ENCODE results near the gene MAP1B. TPM values are rescaled to one million over a fixed set of nuclear protein-coding genes. Genes with fewer than 3 reads are reported as not detected.

The MAP1B gene
- total RNA-seq, 1 donor from 2014 or later = 0.36 TPM

DNA sequence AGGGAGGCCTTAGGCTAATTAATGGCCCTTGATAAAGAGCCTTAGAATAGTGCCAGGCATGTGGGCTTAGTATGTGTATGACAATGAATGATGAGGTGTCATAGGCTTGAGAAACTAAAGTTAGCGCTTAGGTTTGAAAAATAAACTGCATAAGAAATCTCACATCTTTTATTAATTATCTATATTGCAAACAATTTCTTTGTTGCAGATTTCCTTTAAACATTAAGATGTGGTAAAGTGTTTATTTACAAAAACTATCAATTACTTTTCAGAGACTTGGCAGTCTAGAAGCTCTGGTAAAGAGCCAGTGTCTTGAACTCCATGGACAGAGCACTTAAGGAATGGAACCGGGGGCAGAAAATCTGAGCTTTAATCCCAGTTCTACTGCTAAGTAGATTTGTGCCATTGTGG lies 23.1 kb downstream of the MAP1B start:
- intact Hi-C loops (cut with micrococcal nuclease) = no loop called here

GRCh38 chr5:72133212-72133990 lies 26.1 kb downstream of the MAP1B start:
- intact Hi-C loops (cut with micrococcal nuclease) = no loop called here

GRCh38 chr5:72134226-72134899 lies 27.1 kb downstream of the MAP1B start:
- intact Hi-C loops (cut with micrococcal nuclease) = no loop called here

- intact Hi-C loops (cut with micrococcal nuclease) = loop anchor here (5.0 kb wide), 1 partner anchor 184 kb away; the partner anchor contains the start of genes MRPS27 and PTCD2
These were observed 30.6 kb downstream of the MAP1B start for GRCh38 chr5:72137826-72138409.

- intact Hi-C loops (cut with micrococcal nuclease) = loop anchor here (1.0 to 5.0 kb wide), 4 partner anchors 93 to 183 kb away; partner anchors contain the start of genes MRPS27 and PTCD2
These were observed 31.8 kb downstream of the MAP1B start for GRCh38 chr5:72138943-72139521.

GRCh38 chr5:72140711-72141110 lies 33.4 kb downstream of the MAP1B start:
- intact Hi-C loops (cut with micrococcal nuclease) = no loop called here

GRCh38 chr5:72141440-72142355 lies 34.4 kb downstream of the MAP1B start:
- intact Hi-C loops (cut with micrococcal nuclease) = no loop called here

DNA sequence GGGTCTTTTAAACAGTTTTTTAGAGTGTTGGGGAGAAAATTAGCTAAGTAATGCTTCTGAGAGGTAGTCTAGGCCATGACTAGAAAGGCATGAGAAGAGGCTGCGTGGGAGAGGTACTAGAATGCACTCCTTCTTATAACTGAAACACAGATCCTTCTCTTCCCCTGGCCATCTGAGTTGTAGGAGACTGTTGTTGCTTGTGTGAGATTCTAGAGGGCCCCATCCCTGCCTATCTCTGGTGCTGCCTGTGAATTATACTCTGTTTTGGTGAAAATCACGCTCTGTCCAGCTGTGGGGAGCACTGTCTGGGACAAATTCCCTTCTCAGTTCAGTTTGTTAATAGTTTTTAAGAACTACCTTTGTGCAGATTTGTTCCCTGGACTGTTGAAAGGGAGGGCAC lies 37.5 kb downstream of the MAP1B start:
- intact Hi-C loops (cut with micrococcal nuclease) = no loop called here

DNA sequence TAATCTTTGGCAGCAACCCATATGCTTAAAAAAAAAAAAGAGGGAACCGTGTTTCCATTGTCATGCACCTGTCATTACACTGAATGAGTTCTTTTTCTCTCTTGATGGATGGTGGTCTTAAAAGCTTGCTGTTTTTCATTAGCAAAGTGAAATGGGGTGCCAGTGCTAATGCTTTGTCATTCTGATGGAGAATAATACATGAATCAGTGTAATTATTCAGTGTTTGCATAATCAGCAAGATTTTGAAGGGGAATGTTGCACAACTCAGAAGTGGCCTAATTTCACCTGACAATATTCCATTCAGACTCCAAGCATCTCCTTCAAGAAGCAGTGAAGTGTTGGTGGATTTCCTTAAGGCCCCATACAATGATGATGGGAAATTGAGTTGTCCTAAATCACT lies 38.1 kb downstream of the MAP1B start:
- intact Hi-C loops (cut with micrococcal nuclease) = no loop called here

DNA sequence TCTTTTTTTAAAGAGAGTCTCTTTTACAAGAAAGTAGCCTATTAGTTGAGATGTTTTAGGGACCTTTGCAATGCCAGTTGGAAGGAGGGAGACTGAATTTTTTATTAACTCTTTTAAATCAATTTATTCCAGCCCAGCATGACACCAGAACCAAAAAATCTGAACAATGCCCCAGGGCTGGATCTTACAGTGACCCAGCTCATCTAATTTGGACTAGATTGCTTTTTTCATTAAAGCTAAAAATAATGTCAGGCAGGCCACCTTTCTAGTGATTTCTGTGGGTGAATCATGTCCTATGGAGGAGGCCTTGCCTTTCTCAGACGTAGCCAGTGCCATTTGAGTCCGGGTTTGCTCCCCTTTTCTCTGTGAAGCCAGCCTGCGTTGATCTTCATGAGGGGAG lies 38.8 kb downstream of the MAP1B start:
- intact Hi-C loops (cut with micrococcal nuclease) = no loop called here

DNA sequence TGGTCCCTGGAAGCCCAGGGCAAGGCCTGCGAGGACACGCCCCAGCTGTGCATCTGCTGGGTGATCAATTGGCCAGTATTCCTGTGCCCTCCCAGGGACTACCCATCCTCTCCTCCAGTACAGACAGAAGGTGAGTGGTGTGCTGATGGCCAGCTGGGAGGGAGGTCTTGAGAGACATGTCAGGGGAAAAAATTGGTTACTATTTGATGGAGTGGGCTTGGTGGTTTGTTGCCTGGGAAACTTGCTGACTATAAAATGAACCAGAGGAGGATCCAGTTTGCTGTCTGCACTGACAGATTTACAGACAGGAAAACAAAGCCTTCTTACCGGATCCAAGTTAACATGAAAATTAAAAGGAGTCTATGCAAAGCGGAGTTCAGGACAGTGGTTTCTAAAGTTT lies 40.3 kb downstream of the MAP1B start:
- intact Hi-C loops (cut with micrococcal nuclease) = no loop called here

- intact Hi-C loops (cut with micrococcal nuclease) = no loop called here
These were observed 42.5 kb downstream of the MAP1B start for GRCh38 chr5:72149742-72150141.

DNA sequence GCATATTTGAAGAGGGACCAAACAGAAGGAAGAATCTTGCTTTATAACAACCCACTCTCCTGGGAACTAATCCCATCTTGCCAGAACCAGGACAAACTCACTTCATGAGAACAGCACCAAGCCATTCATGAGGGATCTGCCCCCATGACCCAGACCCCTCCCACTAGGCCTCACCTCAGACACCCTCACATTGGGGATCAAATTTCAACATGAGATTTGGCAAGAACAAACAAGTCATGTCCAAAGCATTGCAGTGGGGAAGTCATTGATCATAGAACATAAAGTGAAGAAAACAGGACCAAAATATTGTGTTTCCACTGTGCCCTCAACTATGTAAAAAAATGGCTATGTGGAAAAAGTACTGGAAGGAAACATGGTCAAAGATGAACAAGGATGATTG lies 43.9 kb downstream of the MAP1B start:
- intact Hi-C loops (cut with micrococcal nuclease) = no loop called here

DNA sequence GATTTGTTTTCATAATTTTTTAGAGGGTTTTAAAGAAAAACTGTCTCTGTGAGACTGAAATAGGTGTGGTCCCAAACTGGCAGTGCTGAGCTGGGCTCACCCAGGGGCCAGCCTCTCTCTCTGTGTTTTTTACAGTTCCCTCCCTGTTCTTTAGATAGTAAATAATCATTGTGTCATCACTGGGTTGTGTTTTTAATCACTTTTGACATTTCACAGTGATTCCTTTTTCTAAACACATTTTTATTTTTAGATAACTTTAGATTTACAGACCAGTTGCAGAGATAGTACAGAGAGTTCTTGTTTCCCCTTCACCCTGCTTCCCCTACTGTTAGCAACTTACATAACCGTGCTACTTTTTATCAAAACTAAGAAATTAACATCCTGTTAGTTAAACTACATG lies 44.4 kb downstream of the MAP1B start:
- intact Hi-C loops (cut with micrococcal nuclease) = no loop called here

DNA sequence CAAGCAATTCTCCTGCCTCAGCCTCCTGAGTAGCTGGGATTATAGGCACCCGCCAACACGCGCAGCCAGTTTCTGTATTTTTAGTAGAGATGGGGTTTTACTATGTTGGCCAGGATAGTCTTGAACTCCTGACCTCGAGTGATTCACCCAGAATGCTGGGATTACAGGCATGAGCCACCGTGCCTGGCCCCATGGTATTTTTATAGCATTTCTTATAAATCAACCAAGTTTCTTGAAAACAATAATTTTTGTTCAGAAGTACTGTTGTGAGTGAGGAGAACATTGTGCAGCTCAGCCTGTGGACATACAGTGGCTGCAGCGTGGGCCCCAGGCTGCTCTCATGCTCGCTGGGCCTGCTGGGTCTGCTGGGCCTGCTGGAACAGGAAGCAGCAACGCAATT lies 45.3 kb downstream of the MAP1B start:
- intact Hi-C loops (cut with micrococcal nuclease) = no loop called here

GRCh38 chr5:72153551-72153950 lies 46.3 kb downstream of the MAP1B start:
- intact Hi-C loops (cut with micrococcal nuclease) = no loop called here

DNA sequence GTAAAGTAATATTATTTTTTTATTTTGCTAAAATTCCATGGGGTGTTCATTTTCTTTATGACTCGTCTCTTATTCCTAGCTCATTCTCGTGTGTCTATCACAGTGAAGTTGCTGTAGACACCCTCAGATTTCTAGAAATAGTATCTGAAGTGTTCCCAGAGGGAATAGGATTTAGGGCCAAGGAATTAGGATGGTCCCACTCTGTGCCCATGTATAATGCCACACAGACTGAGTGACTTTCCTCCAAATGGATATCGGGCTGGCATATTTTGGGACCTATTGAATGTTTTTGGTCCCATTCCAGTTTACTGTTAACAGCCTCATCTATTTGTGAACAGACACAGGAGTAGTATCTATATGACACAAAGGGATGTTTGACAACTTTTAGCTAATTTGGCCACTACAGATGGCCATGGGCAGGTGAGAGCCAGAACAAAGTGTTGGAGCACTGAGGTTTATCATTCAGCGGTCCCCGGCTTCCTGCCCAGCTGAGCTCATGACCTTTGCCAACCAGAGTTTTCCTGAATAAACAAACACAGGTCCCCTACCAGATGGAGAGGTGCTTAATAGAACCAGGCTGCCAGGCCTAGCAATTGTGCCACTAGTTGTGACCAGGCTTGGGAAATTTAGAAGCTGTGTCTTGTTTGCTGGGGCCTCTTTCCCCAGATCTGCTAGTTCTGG lies 46.9 kb downstream of the MAP1B start:
- intact Hi-C loops (cut with micrococcal nuclease) = no loop called here

GRCh38 chr5:72156946-72157624 lies 49.8 kb downstream of the MAP1B start:
- intact Hi-C loops (cut with micrococcal nuclease) = no loop called here

GRCh38 chr5:72157625-72157962 lies 50.3 kb downstream of the MAP1B start:
- intact Hi-C loops (cut with micrococcal nuclease) = no loop called here

- intact Hi-C loops (cut with micrococcal nuclease) = no loop called here
These were observed 52.2 kb downstream of the MAP1B start for GRCh38 chr5:72159501-72159911.

Data from T-helper 2 cell treated with Interferon-gamma antibody and Interleukin-4, amounts not matched to agents 100 ng/mL and 5 ng/mL, for 36 hours (primary cell).